HG02943 (cell line): ENCODE measurements around the gene CPB2.

Source experiments
- ATAC-seq: cut with Tn5 transposase; IDR thresholded peaks from one replicate; pipeline ENCODE4 v1.9.1; 2021; ENCODE audit warnings: mild to moderate bottlenecking, low read depth, moderate library complexity; ENCODE audit not compliant: unreplicated experiment

Gene CPB2, protein sequence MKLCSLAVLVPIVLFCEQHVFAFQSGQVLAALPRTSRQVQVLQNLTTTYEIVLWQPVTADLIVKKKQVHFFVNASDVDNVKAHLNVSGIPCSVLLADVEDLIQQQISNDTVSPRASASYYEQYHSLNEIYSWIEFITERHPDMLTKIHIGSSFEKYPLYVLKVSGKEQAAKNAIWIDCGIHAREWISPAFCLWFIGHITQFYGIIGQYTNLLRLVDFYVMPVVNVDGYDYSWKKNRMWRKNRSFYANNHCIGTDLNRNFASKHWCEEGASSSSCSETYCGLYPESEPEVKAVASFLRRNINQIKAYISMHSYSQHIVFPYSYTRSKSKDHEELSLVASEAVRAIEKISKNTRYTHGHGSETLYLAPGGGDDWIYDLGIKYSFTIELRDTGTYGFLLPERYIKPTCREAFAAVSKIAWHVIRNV

DNA sequence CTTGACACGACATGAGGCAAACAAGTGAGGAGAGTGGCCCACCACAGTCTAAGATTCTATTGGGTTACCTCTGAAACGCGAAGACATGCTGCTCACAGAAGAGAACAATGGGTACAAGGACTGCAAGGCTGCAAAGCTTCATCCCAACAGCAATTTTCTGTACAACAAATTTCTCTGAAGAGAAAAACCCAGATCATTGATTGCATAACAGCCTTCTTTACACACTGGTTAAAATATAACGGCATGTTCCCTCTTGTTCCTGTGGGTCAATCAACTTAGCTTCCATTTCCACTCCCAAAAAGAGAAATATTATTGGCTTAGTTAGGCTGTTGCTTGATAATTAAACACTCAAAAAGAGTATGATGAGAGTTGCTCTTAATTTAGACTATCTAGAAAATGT, at the start of gene CPB2:
CPB2 (minus strand) TSS at position 166 of the 400 bp plus-strand sequence; CDS start at position 142, 24 bp downstream.
- no peak for ATAC-seq

DNA sequence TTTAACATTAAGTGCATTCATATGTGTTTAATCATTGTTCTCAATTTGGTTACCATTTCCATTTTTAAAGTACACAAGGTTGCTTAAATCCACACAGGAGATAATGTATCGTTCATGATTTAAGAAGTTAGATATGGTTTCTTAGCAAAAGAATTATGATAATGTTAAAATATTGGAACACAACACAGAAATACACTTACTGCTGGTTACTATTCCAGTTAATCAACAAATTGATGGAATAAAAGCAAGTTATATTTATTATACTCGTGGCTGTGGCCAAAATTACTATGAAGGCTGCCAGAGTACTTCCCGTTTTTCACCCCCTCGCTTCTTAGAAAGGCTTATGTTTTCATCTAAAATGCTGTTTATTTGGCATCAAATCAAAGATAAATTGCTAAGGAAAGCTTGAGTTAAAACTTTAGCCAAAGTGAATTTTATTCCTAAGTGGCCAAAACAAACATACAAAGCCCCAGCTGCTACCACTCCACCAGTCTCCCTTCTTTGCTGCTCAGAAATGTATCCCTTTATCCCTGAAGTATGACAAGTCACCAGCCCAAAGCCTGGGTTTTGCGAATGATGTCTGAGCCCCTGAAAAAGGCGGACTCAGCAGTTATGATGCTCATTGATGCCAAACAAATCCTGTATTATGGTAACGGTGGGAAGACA, 49.4 kb upstream of the CPB2 start:
- ATAC-seq, result no peak

DNA sequence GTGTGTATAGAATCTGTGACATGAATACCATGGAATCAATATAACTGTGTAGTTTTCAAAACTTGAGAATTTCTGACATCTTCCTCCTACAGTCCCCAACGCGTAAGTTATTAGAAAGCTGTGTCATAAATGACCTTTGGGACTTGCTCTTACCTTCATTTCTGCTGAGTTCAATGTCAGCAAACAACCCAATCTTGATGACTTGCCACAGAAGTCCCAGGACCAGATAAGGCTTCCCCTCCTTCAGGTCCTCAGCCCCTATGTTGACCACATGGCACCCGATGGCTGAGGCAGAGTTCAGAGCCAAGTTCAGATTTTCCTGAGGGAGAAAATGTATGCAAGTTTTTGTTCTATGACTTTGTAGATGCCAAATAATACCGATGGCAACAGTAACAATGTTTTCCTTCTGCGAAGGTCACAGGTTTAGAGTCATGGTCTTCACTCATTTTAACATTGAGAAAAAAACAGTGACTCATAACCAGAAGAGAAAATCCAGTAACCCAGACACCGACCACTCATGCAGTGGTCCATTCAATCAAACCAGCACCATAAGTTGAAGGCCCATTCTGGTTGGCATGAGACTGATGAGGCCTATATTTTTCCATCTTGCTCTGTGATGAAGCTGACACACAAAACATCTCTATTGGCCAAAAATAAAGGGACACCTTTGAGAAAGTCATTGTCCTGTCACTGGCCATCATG, 47.9 kb upstream of the CPB2 start:
- no peak for ATAC-seq

DNA sequence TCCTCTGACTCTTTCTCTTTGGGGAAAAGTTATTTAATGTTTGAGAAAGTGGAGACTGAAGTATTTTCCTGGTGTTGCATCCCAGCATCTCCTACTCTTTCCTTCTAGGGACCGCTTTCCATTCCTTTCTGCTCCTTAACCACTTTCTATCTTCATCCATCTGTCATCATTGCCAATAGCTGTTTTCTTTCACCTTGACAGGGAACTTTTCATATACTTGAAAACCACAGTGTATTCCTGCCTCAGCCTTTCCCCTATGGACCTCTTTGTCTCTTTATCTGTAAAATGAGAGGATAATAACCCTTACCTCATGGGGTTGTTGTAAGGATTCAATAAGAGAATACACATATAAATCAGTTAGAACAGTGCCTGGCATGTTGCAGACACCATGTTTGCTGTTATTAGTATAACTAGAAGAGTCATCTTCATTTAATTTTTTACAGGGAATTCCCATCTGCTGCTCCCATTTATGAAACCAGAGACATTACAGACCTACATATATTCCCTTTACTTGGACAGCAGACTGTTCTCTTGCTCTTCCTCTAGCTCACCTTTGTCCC, 45.4 kb upstream of the CPB2 start:
- no peak for ATAC-seq

DNA sequence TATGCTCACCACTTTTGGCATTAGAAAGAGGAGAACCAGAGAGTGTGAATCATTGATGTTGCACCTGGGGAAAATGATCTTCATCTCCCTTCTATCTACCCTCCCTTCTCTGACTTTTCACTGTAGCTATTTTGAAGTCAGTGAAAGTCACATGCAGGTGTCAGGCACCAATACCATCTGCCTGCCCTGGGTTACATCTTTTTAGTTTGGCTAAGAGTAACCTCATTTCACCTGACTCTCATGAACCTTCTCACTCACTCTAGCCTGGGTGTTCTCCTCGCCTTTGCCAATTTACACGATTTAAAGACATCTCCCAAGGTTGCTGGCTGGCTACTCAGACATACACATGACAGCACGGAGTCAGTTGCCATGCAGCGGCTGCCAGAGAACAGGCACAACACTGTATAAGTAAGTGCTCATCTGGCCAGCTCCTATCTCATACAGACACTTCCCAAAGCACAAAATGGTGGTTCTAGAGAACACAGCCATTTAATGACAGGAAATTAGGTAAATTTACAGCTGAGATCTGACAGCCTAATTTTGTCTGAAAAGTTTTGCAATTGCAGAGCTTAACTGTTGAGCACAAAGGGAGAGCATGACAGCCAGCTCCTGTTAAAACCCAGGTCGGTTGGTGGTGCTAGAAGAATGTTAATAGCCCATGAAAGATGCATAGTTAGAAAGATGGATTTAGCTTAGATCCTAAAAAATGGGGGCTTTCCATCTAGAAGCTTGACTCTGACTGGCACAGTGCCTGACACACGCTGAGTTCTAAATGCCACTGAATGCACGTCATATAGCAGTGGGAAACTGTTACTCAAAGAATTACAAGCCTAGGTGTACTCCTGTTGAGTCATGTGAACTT, 44.7 kb upstream of the CPB2 start:
- ATAC-seq, result no peak

DNA sequence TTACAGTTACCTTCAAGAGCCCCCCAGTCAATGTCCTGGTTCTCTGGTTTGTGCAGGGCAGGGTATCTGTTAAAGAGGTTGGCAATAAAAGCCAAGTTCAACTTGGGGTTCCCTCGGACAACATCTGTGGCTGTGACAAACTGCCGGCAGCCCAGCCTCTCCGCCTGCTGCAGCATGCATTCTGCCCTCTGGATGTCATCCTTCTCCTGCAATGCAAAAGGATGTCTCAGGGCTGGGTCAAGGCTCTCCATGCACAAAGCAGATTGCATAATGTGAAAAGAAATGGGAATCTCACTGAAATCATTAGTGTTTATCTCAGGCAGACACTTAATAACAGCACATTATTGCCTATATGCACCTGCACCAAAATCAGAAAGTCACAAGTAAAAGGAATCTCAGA, 42.1 kb upstream of the CPB2 start:
- no peak for ATAC-seq

DNA sequence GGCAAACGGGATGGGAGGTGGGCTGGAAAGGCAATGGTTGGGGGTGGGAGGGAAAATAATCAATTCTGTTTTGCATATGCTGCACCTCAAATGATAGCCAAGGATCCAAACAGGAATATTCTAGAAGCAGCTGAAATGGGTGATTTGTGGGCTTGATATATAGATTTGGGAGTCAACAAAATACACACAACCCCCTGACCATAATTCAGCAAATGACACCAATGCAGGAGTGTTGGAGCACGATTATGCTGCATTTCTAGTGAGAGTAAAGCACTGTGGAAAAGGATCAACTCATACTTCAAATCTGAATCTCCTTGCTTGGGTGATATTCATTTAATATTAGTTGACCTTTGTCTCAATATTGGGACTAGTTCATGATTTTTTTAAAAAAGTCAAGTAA, 41.1 kb upstream of the CPB2 start:
- ATAC-seq, result no peak

DNA sequence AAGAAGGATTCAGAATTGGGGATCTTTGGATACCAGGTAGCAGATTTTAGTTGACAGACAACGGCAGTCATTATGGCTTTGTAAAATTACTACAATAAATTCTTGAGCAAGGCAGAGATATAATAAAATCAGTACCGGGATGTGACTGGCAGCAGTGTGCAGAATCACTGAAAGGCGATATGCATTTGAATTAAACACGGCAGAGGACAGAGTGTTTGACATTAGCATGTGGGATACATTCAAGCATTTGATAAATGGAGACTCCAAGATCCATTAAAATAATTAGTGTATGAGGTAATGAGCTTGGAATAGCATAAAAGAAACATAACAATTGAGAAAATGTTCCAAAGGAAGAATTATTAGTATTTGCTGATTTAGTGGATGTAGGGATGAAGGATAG, 40.3 kb upstream of the CPB2 start:
- ATAC-seq, result no peak

DNA sequence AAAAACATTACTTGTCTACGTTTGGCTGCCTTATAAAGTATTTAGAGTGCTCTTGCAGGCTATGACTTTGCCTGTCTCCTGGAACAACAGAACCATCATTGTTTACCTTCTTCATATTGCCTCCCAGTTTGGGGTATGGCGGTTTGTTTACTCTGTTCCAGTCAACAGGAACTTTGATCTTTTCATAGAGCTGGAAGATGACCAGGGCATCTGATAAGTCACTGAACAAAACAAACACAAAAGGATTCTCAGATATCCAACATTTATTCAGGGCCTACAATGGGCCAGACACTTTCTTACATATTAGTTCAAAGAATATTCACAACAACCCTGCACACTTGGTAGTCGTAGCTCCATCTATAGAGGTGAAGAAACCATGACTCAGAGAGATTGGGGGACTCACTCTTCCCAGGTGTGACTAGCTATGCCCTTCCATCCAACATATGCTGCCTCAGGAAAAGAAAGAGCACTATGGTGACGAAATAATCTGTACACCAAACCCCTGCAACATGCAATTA, 38.4 kb upstream of the CPB2 start:
- ATAC-seq, result no peak

DNA sequence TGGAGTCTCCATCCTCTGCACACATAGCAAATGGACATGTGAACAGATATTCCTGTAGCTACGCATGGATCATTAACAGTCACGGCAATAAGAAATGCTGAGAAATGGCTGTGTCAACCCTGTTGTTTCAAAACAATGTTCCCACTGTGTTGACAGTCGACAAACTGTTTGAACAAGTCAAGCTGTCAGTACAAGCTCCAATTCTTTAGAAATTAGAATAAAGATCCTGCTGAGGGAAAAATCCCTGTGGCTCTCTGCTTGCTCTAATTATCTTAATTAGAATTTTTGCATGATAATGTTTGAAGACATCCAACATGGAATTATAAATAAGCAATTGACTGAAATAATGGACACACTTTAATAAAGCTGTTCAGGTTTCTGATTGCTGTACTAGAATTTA, 37.9 kb upstream of the CPB2 start:
- ATAC-seq, result no peak

DNA sequence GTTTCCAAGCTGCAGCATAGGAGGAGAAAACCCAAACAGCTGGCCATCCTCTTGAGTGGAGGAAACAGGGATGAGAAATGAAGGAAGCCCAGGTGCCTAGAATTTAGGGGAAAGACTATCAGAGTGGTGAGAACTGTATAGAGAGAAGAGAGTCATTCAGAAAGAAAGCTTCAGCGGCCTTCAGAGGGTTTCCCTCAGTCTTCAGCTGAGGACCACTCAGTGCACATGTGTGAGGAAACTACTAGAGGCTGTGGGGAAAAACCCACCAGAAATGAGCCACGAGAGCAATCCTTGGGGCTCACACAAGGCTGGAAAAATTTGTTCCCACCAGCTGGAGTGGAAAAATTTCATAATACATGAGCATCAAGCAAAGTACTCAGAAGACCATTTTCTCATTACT, 35.2 kb upstream of the CPB2 start:
- ATAC-seq, result no peak

DNA sequence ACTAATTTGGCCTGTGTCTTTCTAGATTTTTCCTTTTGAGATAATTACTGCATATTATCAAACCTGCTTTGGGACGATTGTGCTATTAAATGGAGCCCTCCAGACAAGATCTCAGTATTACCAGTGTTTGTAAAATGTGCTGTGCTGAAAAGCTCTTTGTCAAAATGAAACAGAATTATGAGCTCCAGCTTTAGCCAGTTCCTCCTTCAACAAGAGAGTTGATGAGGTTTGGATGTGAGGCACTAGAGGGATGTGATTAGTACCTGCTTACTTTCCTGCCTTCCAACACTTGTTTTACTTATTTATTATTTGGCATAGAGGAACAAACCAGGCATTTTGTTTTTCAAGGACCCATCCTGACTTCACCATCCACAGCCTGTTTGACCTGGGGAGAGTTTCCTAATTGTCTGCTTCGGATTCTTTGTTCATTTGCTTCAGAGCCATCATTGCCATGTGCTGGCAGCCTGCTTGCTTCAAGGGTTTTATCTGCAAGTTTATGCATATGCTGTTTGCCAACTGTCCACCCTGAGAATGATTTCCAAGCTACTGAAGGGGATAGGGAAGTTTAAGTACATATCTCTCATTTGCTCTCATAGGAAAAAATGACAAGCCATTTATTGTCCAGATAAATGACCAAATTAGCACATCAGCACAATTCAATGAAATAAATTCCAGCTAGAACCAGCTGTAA, 32.9 kb upstream of the CPB2 start:
- no peak for ATAC-seq

DNA sequence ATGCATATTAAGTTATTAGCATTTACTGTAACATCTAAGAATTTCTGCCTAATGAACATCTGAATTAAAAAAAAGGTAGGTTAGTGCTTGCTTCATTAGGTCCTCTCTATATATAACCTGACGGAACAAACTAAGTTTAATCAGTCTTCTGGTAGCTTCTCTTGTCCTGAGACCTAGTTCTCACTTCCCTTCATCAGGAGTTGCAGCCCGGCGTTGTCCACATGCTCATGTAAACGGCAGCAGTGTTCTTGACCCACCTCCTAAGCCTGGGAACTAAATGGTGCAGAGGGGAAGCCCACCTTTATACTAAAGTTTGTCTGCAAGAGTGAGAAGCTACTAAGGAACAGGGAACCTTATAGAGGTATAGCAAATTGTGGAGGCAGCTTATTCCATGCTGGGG, 31.9 kb upstream of the CPB2 start:
- no peak for ATAC-seq

DNA sequence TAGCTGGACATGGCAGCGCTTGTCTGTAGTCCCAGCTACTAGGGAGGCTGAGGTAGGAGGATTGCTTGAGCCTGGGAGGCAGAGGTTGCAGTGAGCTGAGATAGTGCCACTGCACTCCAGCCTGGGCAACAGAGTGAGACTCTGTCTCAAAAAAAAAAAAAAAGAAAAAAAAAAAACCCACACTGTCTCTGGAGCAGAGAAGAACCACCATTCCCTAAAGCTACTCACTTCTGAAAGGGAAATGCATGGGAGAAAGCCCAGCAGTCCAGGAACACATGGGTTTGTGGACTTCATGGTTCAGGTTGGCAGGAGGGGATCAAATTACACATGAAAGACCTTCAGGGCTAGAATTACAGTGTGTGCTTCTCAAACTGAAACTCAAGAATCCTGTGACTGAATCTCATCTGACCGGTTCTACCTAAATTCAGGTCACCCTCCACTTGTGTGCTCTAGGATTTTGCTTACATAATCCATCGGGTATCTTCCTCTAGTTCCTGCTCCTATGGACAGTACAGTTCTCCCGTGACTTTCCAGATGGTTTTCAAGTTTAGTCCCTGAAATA, 30.2 kb upstream of the CPB2 start:
- ATAC-seq, result no peak

DNA sequence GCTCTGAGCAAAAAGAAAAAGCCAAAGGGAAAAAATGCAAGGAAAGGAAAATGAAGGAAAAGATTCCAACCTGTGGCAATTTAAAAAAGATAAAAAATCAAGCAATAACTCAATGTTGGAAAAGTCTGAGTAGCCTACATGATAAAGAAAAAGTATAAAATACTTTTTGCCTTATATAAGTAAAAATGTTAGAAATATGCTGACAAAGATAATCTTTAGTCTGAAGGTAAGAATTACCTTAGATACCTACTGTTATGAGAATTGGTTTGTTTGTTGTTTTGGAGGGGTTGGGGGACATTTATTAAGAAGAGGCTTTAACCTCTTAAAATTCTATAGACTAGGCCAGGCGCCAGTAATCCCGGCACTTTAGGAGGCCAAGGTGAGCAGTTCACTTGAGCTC, 29.7 kb upstream of the CPB2 start:
- ATAC-seq, result no peak

DNA sequence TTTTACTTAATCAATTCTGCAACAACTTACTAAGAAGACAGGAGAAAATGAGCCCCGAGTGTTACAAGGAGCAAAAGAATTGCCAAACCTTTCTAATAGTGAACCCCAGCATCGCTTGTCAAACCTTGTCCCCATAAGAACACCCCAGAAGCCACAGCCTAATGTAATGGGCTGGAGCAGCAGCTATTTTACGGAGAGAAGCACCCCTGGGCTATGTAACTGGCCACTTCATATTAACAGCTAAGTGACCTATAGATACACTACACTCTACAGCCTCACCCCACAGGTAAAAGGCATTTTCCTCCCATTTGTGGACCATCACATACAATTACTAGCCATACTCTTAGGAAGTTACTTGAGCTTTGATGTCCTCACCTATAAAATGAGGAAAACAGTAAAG, 27.3 kb upstream of the CPB2 start:
- no peak for ATAC-seq

DNA sequence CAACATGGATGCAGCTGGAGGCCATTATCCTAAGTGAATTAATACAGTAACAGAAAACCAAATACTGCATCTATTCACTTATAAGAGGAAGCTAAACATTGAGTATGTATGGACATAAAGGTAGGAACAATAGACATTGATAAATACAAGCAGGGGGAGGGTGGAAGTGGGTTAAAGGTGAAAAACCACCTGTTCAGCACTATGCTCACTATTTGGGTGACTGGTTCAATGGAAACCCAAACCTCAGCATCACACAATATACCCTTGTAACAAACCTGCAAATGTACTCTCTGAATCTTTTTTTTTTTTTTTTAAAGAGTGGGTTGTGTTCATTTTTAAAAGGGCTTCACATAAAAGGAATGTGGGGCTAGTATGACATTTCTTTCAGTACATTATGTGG, 26.9 kb upstream of the CPB2 start:
- no peak for ATAC-seq

DNA sequence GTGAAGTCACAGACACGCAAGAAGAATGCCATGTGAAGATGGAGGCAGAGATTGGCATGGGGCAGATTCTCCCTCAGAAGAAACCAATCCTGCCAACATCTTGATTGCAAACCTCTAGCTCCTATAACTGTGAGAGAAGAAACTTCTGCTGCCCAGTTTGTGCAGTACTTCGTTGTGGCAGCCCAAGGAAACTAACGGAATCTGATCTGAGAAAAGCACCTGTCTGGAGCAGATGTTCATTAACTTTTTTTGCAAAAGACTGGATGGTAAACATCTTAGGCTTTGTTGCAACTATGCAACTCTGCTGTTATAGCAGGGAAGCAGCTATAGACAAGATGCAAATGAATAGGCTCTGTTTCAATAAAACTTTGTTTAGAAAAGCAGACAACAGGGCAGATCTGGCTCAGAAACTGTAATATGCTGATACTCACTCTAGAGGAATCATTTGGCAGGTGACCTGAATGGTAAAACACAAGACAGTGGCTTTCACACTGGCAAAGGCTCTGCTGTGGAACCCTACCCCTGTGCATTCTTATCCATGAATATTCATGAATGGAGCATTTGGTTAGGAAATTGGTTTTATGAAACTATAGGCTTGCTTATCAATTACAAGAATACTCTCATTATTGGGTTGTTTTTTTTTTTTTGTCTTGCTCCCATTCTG, 25.3 kb upstream of the CPB2 start:
- ATAC-seq, result no peak

DNA sequence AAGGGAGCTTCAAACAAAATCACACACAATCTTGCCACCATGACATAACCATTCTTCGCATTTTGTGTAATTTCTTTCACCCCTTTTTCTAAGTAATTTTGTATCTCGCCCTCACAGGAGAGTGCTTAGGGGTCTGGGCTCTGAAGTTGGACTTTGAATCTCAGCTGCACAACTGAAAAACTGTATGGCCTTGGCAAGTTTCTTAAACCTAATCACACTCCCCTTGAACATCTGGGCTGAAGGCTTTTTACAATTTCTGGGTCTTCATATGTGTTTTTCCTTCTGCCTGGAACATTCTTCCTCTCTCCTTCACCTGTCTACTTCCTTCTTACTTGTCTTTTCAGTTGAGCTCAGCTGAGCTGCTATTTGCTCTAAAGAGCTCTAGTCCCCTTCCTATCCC, 24.3 kb upstream of the CPB2 start:
- no peak for ATAC-seq
